Gastrocnemius medialis (tissue), 4 donors: Measurements from ENCODE around the gene RRBP1. TPM values are rescaled to one million over a fixed set of nuclear protein-coding genes. Genes with fewer than 3 reads are reported as not detected.

Experiments
- ATAC-seq, 2 donors: fragments of 150-250 bp; one replicate each; pipeline ENCODE4 v1.9.1; 2016
- DNase-seq, 2 donors: peaks; one replicate each; pipeline ENCODE4 v3.0.0-alpha.2; 2019
- H3K27ac ChIP-seq, 4 donors: fragments of 200-600 bp; sonication (generic); 1 replicate in 1 of 4; 2 replicates in 3 of 4; pipeline ENCODE4 v1.5.1; 2016 to 2018; ENCODE audit warnings: mild to moderate bottlenecking in 2 of 4, moderate library complexity in 1 of 4
- H3K27me3 ChIP-seq, 3 donors: fragments of 200-600 bp; sonication (generic) in 2 of 3; 1 replicate in 1 of 3; 2 replicates in 2 of 3; pipeline versions ENCODE4 v1.5.1 to v1.6.0; 2016 to 2019; ENCODE audit warnings: mild to moderate bottlenecking in 1 of 3, moderate library complexity in 1 of 3
- H3K36me3 ChIP-seq, 2 donors: fragments of 200-600 bp; sonication (generic) in 1 of 2; one replicate each; pipeline ENCODE4 v1.5.1; 2017 to 2018
- H3K4me1 ChIP-seq, 2 donors: fragments of 200-600 bp; sonication (generic) in 1 of 2; one replicate each; pipeline ENCODE4 v1.5.1; 2016 to 2017; ENCODE audit warnings: mild to moderate bottlenecking in 2 of 2
- H3K4me3 ChIP-seq, 4 donors: fragments of 200-600 bp; sonication (generic) in 3 of 4; 1 replicate in 1 of 4; 2 replicates in 3 of 4; pipeline ENCODE4 v1.5.1; 2016 to 2019; ENCODE audit warnings: mild to moderate bottlenecking in 2 of 4
- H3K9me3 ChIP-seq, 3 donors: fragments of 200-600 bp; sonication (generic) in 2 of 3; 1 replicate in 1 of 3; 2 replicates in 2 of 3; pipeline ENCODE4 v1.5.1; 2016 to 2019
- CTCF ChIP-seq, 5 experiments: fragments of 450-650 bp in 3 of 5; fragments of 200-600 bp in 2 of 5; sonication (generic) in 2 of 5; IDR thresholded peaks in 4 of 5; conservative IDR thresholded peaks in 1 of 5; 1 replicate in 4 of 5; 2 replicates in 1 of 5; pipeline ENCODE4 v1.5.1; 2016 to 2019; ENCODE audit warnings: antibody characterized with exemption in 5 of 5, mild to moderate bottlenecking in 3 of 5, moderate library complexity in 3 of 5
- POLR2A ChIP-seq, 2 donors: fragments of 450-650 bp; IDR thresholded peaks; one replicate each; pipeline ENCODE4 v1.6.1; 2017; ENCODE audit warnings: antibody characterized with exemption in 2 of 2, mild to moderate bottlenecking in 2 of 2, moderate library complexity in 2 of 2
- in situ Hi-C, 4 donors: fragments of 200-750 bp; cut with MboI; loops; one replicate each; pipeline versions ENCODE4 v1.15.0 to v1.8.0; 2017; ENCODE audit warnings: low sequenced_read_pairs in 4 of 4
- intact Hi-C: fragments of 100-400 bp; cut with DNase I; formaldehyde crosslinking; loops from one replicate; pipeline ENCODE4 v1.15.1; 2023; ENCODE audit warnings: low total_unique reads
- total RNA-seq, 4 donors: library from RNA; depleted of rRNA; stranded (reverse); fragments of >200 nt; gene quantifications; one replicate each; pipeline versions ENCODE4 v1.1.0 to v1.2.3, GENCODE V29; 2016

RRBP1 gene
- total RNA-seq, 4 donors from 2014 or later = 14.1 to 22.7 (median 17.9) TPM

GRCh38 chr20:17570347-17571152 lies 111.5 kb downstream of the RRBP1 start:
- no peaks in the 10 kb centered on the region for H3K36me3 ChIP-seq
- no peaks in the 10 kb centered on the region for H3K9me3 ChIP-seq
- peaks cover 22 to 38% of the 10 kb centered on the region in 2 donors for H3K4me1 ChIP-seq
- peak overlapping the region; percentile 99 to 100 (median 99) for H3K27ac ChIP-seq
- TF ChIP-seq CTCF (IDR thresholded peaks at IDR 0.05 in 4 of 5, conservative IDR thresholded peaks at IDR 0.05 in 1 of 5) (no peak), POLR2A (IDR thresholded peaks at IDR 0.05) (no peak)
- peak; percentile 60 to 64 for ATAC-seq
- no peaks in the 10 kb centered on the region for H3K27me3 ChIP-seq
- intact Hi-C loops = loop anchor here (1.0 to 5.0 kb wide), 5 partner anchors 28 to 397 kb away; partner anchors contain the start of genes MGME1, RRBP1 and SNX5
- in situ Hi-C loops = no loop called here
- DNase-seq = peak; percentile 11 to 37
- H3K4me3 ChIP-seq = peak overlapping the region; percentile 96 to 99 (median 98)

GRCh38 chr20:17569616-17570346 lies 112.3 kb downstream of the RRBP1 start, which contains the start of gene DSTN:
TSS of gene DSTN (plus strand) at chr20:17570075. CDS start at chr20:17570209, 134 bp downstream.
- in situ Hi-C loops = no loop called here
- Histone ChIP-seq H3K36me3 (no peaks in the 10 kb centered on the region), H3K4me1 (peaks cover 22 to 38% of the 10 kb centered on the region in 2 donors), H3K27me3 (no peaks in the 10 kb centered on the region), H3K4me3 (peak within 1 kb of the TSS; percentile 96 to 99 (median 98)), H3K27ac (peak within 1 kb of the TSS; percentile 99 to 100 (median 99)), H3K9me3 (no peaks in the 10 kb centered on the region)
- peak; percentile 85 to 86 for DNase-seq
- peak; percentile 88 to 89 for ATAC-seq
- intact Hi-C loops = loop anchor here (1.0 to 5.0 kb wide), 5 partner anchors 27 to 398 kb away; partner anchors contain the start of genes MGME1, RRBP1 and SNX5
- TF ChIP-seq POLR2A (IDR thresholded peaks at IDR 0.05) (peak; percentile 97 to 98), CTCF (IDR thresholded peaks at IDR 0.05 in 4 of 5, conservative IDR thresholded peaks at IDR 0.05 in 1 of 5) (peak in 1 of 5 experiments; percentile 10)

GRCh38 chr20:17568972-17569521 lies 113.0 kb downstream of the RRBP1 start:
- peak; percentile 61 to 71 for ATAC-seq
- DNase-seq = peak; percentile 75 to 81
- Histone ChIP-seq H3K27ac (peak overlapping the region; percentile 99 to 100 (median 99)), H3K9me3 (no peaks in the 10 kb centered on the region), H3K4me3 (peak overlapping the region; percentile 96 to 99 (median 98)), H3K4me1 (peaks cover 20 to 38% of the 10 kb centered on the region in 2 donors), H3K27me3 (no peaks in the 10 kb centered on the region), H3K36me3 (no peaks in the 10 kb centered on the region)
- in situ Hi-C loops = no loop called here
- TF ChIP-seq CTCF (IDR thresholded peaks at IDR 0.05 in 4 of 5, conservative IDR thresholded peaks at IDR 0.05 in 1 of 5) (no peak), POLR2A (IDR thresholded peaks at IDR 0.05) (peak; percentile 46 to 73)
- intact Hi-C loops = no loop called here

- TF ChIP-seq CTCF (IDR thresholded peaks at IDR 0.05 in 4 of 5, conservative IDR thresholded peaks at IDR 0.05 in 1 of 5) (no peak), POLR2A (IDR thresholded peaks at IDR 0.05) (no peak)
- Histone ChIP-seq H3K9me3 (no peaks in the 10 kb centered on the region), H3K27me3 (no peaks in the 10 kb centered on the region), H3K4me1 (peaks cover 15 to 33% of the 10 kb centered on the region in 2 donors), H3K36me3 (no peaks in the 10 kb centered on the region), H3K4me3 (peak overlapping the region; percentile 96 to 99 (median 98)), H3K27ac (peak overlapping the region; percentile 99 to 100 (median 99))
- ATAC-seq (no peak), DNase-seq (no peak)
- in situ Hi-C loops = no loop called here
- intact Hi-C loops = no loop called here
Observed at GRCh38 chr20:17568045-17568788, 113.8 kb downstream of the RRBP1 start.
